ENCODE results near the gene GTPBP3. TPM values are rescaled to one million over a fixed set of nuclear protein-coding genes. Genes with fewer than 3 reads are reported as not detected.

The GTPBP3 gene
- total and polyA plus RNA-seq, 2 of the 13 experiments (the other 11 are each of a cell fraction or from before 2014, with no cell fraction given), result 17.5 to 30.0 TPM

DNA sequence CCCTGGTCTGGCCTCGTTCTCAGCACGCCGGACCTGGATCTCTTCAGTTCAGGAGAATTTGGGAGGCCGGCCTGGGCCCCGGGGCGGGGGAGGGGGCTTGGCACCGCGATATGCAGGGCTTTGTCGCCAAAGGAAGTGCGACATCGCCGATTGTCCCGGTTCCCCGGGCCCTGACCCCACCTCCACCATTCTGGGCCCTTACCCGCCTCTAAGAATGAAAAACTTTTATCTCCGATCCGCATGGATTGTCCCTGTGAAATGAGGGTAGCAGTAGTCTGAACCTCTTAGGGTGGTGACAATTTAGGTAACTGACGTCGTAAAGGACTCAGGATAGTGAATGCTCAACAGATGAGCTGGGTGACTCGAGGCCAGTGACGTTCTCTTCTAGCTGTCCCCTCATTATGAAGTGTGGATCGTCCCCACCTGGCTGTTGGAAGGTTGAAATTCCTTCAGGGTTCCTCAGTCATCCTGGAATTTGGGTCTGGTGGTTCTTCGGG lies 27.3 kb upstream of the GTPBP3 start:
- FAIRE-seq, result no peak
- Histone ChIP-seq H3K9me3 (ENCODE audit: low read length) (no peaks in the 10 kb centered on the region), H3K9ac (ENCODE audit: insufficient read depth, low read depth, low read length) (peak overlapping the region; percentile 74), H4K20me1 (ENCODE audit: insufficient read depth, low read length) (peaks cover 7% of the 10 kb centered on the region), H3K27me3 (ENCODE audit: control insufficient read depth in 1 of 2, insufficient read depth in 2 of 2, low read length in 2 of 2) (no peaks in the 10 kb centered on the region; a peak in 1 of 5 replicates), H3K4me2 (ENCODE audit: low read depth, low read length) (peak overlapping the region; percentile 92), H3K36me3 (replicated peaks in 1 of 2; ENCODE audit: control insufficient read depth in 1 of 2, insufficient read depth in 2 of 2, low read length in 2 of 2) (peaks cover 8 to 12% of the 10 kb centered on the region in 2 experiments; a peak in 4 of 5 replicates), H3K27ac (ENCODE audit: extremely low read length, insufficient read depth, low read length) (peak overlapping the region; percentile 62), H3K79me2 (ENCODE audit: insufficient read depth, low read length) (peaks cover 30% of the 10 kb centered on the region), H2AFZ (ENCODE audit: low read length) (no peak overlapping the region), H3K4me1 (ENCODE audit: insufficient read depth, low read length) (peaks cover 39% of the 10 kb centered on the region), H3K4me3 (replicated peaks in 1 of 3; ENCODE audit: insufficient read depth in 1 of 3, low read depth in 2 of 3, low read length in 3 of 3) (peak overlapping the region; percentile 75 to 87 (median 84))
- no peak for ATAC-seq
- WGBS (ENCODE audit: low lambda C conversion rate), result 9% methylated on average over 9 of the region's 23 CpGs
- intact Hi-C loops (cut with micrococcal nuclease; ENCODE audit: unreplicated experiment) (loop anchor here (2.0 kb wide), 1 partner anchor 27 kb away; the partner anchor contains the start of gene GTPBP3), in situ Hi-C loops (cut with HindIII; ENCODE audit: extremely low pct_ligation_motif_present, low pct_unique_long_range_greater_than_20kb) (no loop called here)
- BruUV-seq (replicated peaks), result no TSS peak
- POLR2A ChIA-PET, result interaction anchor here (0.6 to 3.1 kb wide), 10 partner anchors 8 to 236 kb away, joined by 3 to 37 read pairs (median 4); partner anchors contain the start of genes ANO8, MVB12A and USE1
- CTCF ChIA-PET (ENCODE audit: low intra/inter-chr PET ratio, low total read pairs), result no interaction called here
- no peak for DNase-seq (ENCODE audit: low spot score)
- TF ChIP-seq ZNF296 (CRISPR knock-in tag; conservative IDR thresholded peaks at IDR 0.05) (peak; percentile 33; the same call in 1 of the 2 replicates), SP2 (CRISPR knock-in tag; IDR thresholded peaks at IDR 0.05) (no peak), CHD4 (IDR thresholded peaks at IDR 0.05; ENCODE audit: borderline replicate concordance, low read length) (0 out of 2 replicates have a peak, but pooled peaks have one; percentile 71), MAZ (IDR thresholded peaks at IDR 0.05; ENCODE audit: borderline replicate concordance, low read depth, low read length) (0 out of 2 replicates have a peak, but pooled peaks have one; percentile 31), MAZ (CRISPR knock-in tag; IDR thresholded peaks at IDR 0.05; ENCODE audit: low read depth) (no peak), ASH2L (IDR thresholded peaks at IDR 0.05; ENCODE audit: insufficient read length, low read depth, low read length) (peak; percentile 10), NCOA1 (CRISPR knock-in tag; IDR thresholded peaks at IDR 0.05) (peak; percentile 46; the same call in 1 of the 2 replicates), ZNF224 (CRISPR knock-in tag; IDR thresholded peaks at IDR 0.05) (0 out of 2 replicates have a peak, but pooled peaks have one; percentile 46), NRL (CRISPR knock-in tag; IDR thresholded peaks at IDR 0.05; ENCODE audit: borderline replicate concordance) (no peak; the same call in none of the 2 replicates), ZNF746 (CRISPR knock-in tag; IDR thresholded peaks at IDR 0.05) (0 out of 2 replicates have a peak, but pooled peaks have one; percentile 13), KDM1A (CRISPR knock-in tag; IDR thresholded peaks at IDR 0.05) (no peak), NR2C2 (CRISPR knock-in tag; IDR thresholded peaks at IDR 0.05; ENCODE audit: borderline replicate concordance) (peak; percentile 88), RFX3 (CRISPR knock-in tag; IDR thresholded peaks at IDR 0.05) (no peak), MTF2 (CRISPR knock-in tag; IDR thresholded peaks at IDR 0.05; ENCODE audit: borderline replicate concordance) (peak; percentile 68; the same call in 1 of the 2 replicates), KDM5A (IDR thresholded peaks at IDR 0.05; ENCODE audit: borderline replicate concordance, low read length) (peak; percentile 33; the same call in 1 of the 2 replicates), LCORL (IDR thresholded peaks at IDR 0.05) (no peak), LCORL (CRISPR knock-in tag; IDR thresholded peaks at IDR 0.05) (0 out of 2 replicates have a peak, but pooled peaks have one; percentile 43), ATF1 (CRISPR knock-in tag; IDR thresholded peaks at IDR 0.05) (peak; percentile 26; the same call in 1 of the 2 replicates)
- TF ChIP-seq, protein P1, sequence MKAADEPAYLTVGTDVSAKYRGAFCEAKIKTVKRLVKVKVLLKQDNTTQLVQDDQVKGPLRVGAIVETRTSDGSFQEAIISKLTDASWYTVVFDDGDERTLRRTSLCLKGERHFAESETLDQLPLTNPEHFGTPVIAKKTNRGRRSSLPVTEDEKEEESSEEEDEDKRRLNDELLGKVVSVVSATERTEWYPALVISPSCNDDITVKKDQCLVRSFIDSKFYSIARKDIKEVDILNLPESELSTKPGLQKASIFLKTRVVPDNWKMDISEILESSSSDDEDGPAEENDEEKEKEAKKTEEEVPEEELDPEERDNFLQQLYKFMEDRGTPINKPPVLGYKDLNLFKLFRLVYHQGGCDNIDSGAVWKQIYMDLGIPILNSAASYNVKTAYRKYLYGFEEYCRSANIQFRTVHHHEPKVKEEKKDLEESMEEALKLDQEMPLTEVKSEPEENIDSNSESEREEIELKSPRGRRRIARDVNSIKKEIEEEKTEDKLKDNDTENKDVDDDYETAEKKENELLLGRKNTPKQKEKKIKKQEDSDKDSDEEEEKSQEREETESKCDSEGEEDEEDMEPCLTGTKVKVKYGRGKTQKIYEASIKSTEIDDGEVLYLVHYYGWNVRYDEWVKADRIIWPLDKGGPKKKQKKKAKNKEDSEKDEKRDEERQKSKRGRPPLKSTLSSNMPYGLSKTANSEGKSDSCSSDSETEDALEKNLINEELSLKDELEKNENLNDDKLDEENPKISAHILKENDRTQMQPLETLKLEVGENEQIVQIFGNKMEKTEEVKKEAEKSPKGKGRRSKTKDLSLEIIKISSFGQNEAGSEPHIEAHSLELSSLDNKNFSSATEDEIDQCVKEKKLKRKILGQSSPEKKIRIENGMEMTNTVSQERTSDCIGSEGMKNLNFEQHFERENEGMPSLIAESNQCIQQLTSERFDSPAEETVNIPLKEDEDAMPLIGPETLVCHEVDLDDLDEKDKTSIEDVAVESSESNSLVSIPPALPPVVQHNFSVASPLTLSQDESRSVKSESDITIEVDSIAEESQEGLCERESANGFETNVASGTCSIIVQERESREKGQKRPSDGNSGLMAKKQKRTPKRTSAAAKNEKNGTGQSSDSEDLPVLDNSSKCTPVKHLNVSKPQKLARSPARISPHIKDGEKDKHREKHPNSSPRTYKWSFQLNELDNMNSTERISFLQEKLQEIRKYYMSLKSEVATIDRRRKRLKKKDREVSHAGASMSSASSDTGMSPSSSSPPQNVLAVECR (CRISPR knock-in tag; IDR thresholded peaks at IDR 0.05; ENCODE audit: borderline replicate concordance), result peak; percentile 47; the same call in 1 of the 2 replicates
- TF ChIP-seq, protein P2, sequence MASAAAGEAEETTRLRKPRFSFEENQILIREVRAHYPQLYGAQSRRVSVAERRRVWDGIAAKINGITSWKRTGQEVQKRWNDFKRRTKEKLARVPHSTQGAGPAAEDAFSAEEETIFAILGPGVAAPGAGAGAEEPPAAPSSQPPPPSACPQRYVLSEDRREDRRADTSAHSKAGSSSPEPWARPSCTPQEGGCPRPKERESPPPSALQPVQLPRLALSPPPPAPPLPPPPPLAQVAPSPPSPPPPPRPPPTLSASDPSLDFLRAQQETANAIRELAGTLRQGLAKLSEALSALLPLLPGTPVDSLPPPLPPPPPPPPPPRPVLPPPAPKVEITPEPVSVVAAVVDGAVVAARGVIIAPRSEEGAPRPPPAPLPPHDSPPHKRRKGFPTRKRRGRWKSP (CRISPR knock-in tag; IDR thresholded peaks at IDR 0.05), result 0 out of 2 replicates have a peak, but pooled peaks have one; percentile 11
